SK-N-SH treated with all-trans-retinoic acid at 6 μM for 48 hours (cell line): Measurements from ENCODE around the gene CAMTA2.

Experiments used
- ATAC-seq: fragments of 200-7000 bp; cut with Tn5 transposase; 3 replicates; pipeline ENCODE4 v1.9.1; 2020; ENCODE audit warnings: mild to moderate bottlenecking, moderate library complexity
- CREB5 ChIP-seq: fragments of 250-450 bp; sonication (Bioruptor Pico); IDR thresholded peaks from 2 replicates; pipeline ENCODE4 v1.5.1; 2020; ENCODE audit warnings: low read depth, mild to moderate bottlenecking, moderate library complexity
- CSDC2 ChIP-seq: fragments of 250-450 bp; sonication (Bioruptor Pico); IDR thresholded peaks from 2 replicates; pipeline ENCODE4 v1.5.0; 2020; ENCODE audit warnings: mild to moderate bottlenecking, moderate library complexity
- CSRNP3 ChIP-seq: fragments of 250-450 bp; sonication (Bioruptor Pico); IDR thresholded peaks from 2 replicates; pipeline ENCODE4 v1.5.1; 2021; ENCODE audit warnings: mild to moderate bottlenecking, moderate library complexity
- ESRRG ChIP-seq: fragments of 250-450 bp; sonication (Bioruptor Pico); IDR thresholded peaks from 2 replicates; pipeline ENCODE4 v1.6.1; 2021; ENCODE audit warnings: mild to moderate bottlenecking
- GLIS3 ChIP-seq: fragments of 250-450 bp; sonication (Bioruptor Pico); IDR thresholded peaks from 2 replicates; pipeline ENCODE4 v1.5.0; 2020; ENCODE audit warnings: mild to moderate bottlenecking, moderate library complexity
- ISL1 ChIP-seq: fragments of 250-450 bp; sonication (Bioruptor Pico); IDR thresholded peaks from 2 replicates; pipeline ENCODE4 v2.1.2; 2022; ENCODE audit warnings: mild to moderate bottlenecking, moderate library complexity
- PATZ1 ChIP-seq: fragments of 250-450 bp; sonication (Bioruptor Pico); IDR thresholded peaks from 2 replicates; pipeline ENCODE4 v1.8.0; 2020; ENCODE audit warnings: mild to moderate bottlenecking, moderate library complexity, borderline replicate concordance
- POU6F1 ChIP-seq: fragments of 250-450 bp; sonication (Bioruptor Pico); IDR thresholded peaks from 2 replicates; pipeline ENCODE4 v1.8.0; 2021; ENCODE audit warnings: low read depth, mild to moderate bottlenecking, moderate library complexity, borderline replicate concordance
- PPARA ChIP-seq: fragments of 250-450 bp; sonication (Bioruptor Pico); IDR thresholded peaks from 2 replicates; pipeline ENCODE4 v1.5.0; 2020; ENCODE audit warnings: mild to moderate bottlenecking, borderline replicate concordance
- RARB ChIP-seq: fragments of 250-450 bp; sonication (Bioruptor Pico); IDR thresholded peaks from 2 replicates; pipeline ENCODE4 v1.8.0; 2021; ENCODE audit warnings: mild to moderate bottlenecking, moderate library complexity
- SNAI2 ChIP-seq: fragments of 250-450 bp; sonication (Bioruptor Pico); IDR thresholded peaks from 2 replicates; pipeline ENCODE4 v1.5.0; 2020; ENCODE audit warnings: mild to moderate bottlenecking, moderate library complexity
- TCF4 ChIP-seq: fragments of 250-450 bp; sonication (Bioruptor Pico); IDR thresholded peaks from 2 replicates; pipeline ENCODE4 v1.8.0; 2021; ENCODE audit warnings: mild to moderate bottlenecking, moderate library complexity, borderline replicate concordance
- TOX ChIP-seq: fragments of 250-450 bp; sonication (Bioruptor Pico); IDR thresholded peaks from 2 replicates; pipeline ENCODE4 v1.8.0; 2021; ENCODE audit warnings: mild to moderate bottlenecking, moderate library complexity, borderline replicate concordance
- ZC3H10 ChIP-seq: fragments of 250-450 bp; sonication (Bioruptor Pico); IDR thresholded peaks from 2 replicates; pipeline ENCODE4 v1.5.1; 2021; ENCODE audit warnings: mild to moderate bottlenecking, moderate library complexity
- ZFP3 ChIP-seq: fragments of 250-450 bp; sonication (Bioruptor Pico); IDR thresholded peaks from 2 replicates; pipeline ENCODE4 v1.5.0; 2020; ENCODE audit warnings: mild to moderate bottlenecking, moderate library complexity
- ZNF565 ChIP-seq: fragments of 450-650 bp; formaldehyde crosslinking; conservative IDR thresholded peaks from 2 replicates; pipeline ENCODE4 v1.5.0; 2020; ENCODE audit warnings: low read depth, mild to moderate bottlenecking, moderate library complexity
- ZNF70 ChIP-seq: fragments of 450-650 bp; formaldehyde crosslinking; IDR thresholded peaks from 2 replicates; pipeline ENCODE4 v1.5.0; 2020; ENCODE audit warnings: mild to moderate bottlenecking, moderate library complexity
- ZNF8 ChIP-seq: fragments of 450-650 bp; formaldehyde crosslinking; IDR thresholded peaks from 2 replicates; pipeline ENCODE4 v1.5.0; 2020; ENCODE audit warnings: mild to moderate bottlenecking, moderate library complexity

CAMTA2 gene

DNA sequence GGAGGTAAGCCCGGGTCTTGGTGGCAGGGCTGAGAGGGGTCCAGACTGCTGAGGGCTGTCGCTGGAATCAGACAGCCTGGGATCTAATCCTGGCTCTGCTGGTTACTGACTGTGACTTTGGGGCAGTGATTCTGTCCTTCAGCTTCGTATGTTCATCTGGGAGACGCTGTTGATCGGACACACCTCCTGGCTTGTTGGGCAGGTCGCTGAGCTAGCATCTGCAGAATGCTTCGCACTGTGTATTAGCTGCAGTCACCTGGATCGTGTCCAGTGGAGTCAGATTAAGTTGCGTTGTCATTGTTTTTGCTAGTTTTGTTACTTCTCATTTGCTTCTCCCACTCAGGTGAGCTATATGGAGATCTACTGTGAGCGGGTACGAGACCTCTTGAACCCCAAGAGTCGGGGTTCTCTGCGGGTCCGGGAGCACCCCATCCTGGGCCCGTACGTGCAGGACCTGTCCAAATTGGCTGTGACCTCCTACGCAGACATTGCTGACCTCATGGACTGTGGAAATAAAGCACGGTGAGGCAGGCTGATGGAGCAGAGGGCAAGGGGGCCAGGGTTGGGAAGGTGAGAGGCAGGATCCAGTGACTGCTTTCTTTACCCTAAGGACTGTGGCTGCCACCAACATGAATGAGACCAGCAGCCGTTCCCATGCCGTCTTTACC is 14.8 kb upstream of the CAMTA2 start:
- no peak for ATAC-seq
- TF ChIP-seq ZNF70 (CRISPR knock-in tag) (no peak), RARB (CRISPR knock-in tag) (no peak), PATZ1 (CRISPR knock-in tag) (no peak), POU6F1 (no peak), ESRRG (CRISPR knock-in tag) (no peak), SNAI2 (CRISPR knock-in tag) (no peak), ZFP3 (CRISPR knock-in tag) (no peak), ISL1 (CRISPR knock-in tag) (no peak), GLIS3 (no peak), ZC3H10 (CRISPR knock-in tag) (no peak), CSRNP3 (no peak)

- no peak for TF ChIP-seq ZC3H10 (CRISPR knock-in tag)
- no peak for TF ChIP-seq CREB5 (CRISPR knock-in tag)
- TF ChIP-seq GLIS3: no peak
- ATAC-seq: no peak
These were observed 12.8 kb upstream of the CAMTA2 start for GRCh38 chr17:5000237-5000639.

GRCh38 chr17:4999430-5000093 is 12.1 kb upstream of the CAMTA2 start:
- TF ChIP-seq SNAI2 (CRISPR knock-in tag) (no peak), ESRRG (CRISPR knock-in tag) (no peak), ZNF565 (CRISPR knock-in tag) (no peak), GLIS3 (no peak), PPARA (no peak), CSRNP3 (no peak), CSDC2 (CRISPR knock-in tag) (no peak), ZNF70 (CRISPR knock-in tag) (no peak), ZNF8 (CRISPR knock-in tag) (no peak), TOX (no peak), ZFP3 (CRISPR knock-in tag) (no peak), ISL1 (CRISPR knock-in tag) (no peak), POU6F1 (no peak), ZC3H10 (CRISPR knock-in tag) (no peak), TCF4 (no peak)
- ATAC-seq: no peak
